Adrenal gland (tissue), 12 donors: ENCODE results near the gene PSMG3. TPM values are rescaled to one million over a fixed set of nuclear protein-coding genes. Genes with fewer than 3 reads are reported as not detected.

Experiments
- DNase-seq, 7 donors: peaks; one replicate each; pipeline ENCODE4 v3.0.0-alpha.2; 2019 to 2020
- H3K27ac ChIP-seq, 5 donors: fragments of 200-600 bp; sonication (generic) in 4 of 5; 1 replicate in 3 of 5; 2 replicates in 2 of 5; pipeline versions ENCODE4 v1.5.1 to v1.8.0; 2016 to 2020; ENCODE audit warnings: mild to moderate bottlenecking in 1 of 5
- H3K27me3 ChIP-seq: fragments of 200-600 bp; 2 replicates; pipeline ENCODE4 v1.8.0; 2021
- H3K36me3 ChIP-seq, 2 donors: fragments of 200-600 bp; replicated peaks in 1 of 2; 1 replicate in 1 of 2; 2 replicates in 1 of 2; pipeline versions ENCODE4 v1.5.1 to v1.8.0; 2018 to 2022
- H3K4me1 ChIP-seq, 2 donors: fragments of 200-600 bp; replicated peaks in 1 of 2; 1 replicate in 1 of 2; 2 replicates in 1 of 2; pipeline versions ENCODE4 v1.5.1 to v1.8.0; 2018 to 2021
- H3K4me3 ChIP-seq, 4 donors: fragments of 200-600 bp; sonication (generic) in 3 of 4; one replicate each; pipeline ENCODE4 v1.5.1; 2016 to 2018
- H3K9me3 ChIP-seq, 3 donors: fragments of 200-600 bp; sonication (generic) in 1 of 3; replicated peaks in 1 of 3; 1 replicate in 2 of 3; 2 replicates in 1 of 3; pipeline versions ENCODE4 v1.5.1 to v1.8.0; 2016 to 2021
- CTCF ChIP-seq, 6 experiments: fragments of 450-650 bp in 4 of 6; fragments of 200-600 bp in 2 of 6; sonication (generic) in 1 of 6; IDR thresholded peaks; 1 replicate in 5 of 6; 2 replicates in 1 of 6; pipeline versions ENCODE4 v1.5.1 to v1.8.0; 2016 to 2021; ENCODE audit warnings: antibody characterized with exemption in 6 of 6, mild to moderate bottlenecking in 2 of 6, moderate library complexity in 1 of 6
- POLR2A ChIP-seq, 2 donors: fragments of 450-650 bp; IDR thresholded peaks; one replicate each; pipeline ENCODE4 v1.6.1; 2017; ENCODE audit warnings: antibody characterized with exemption in 2 of 2, mild to moderate bottlenecking in 2 of 2, moderate library complexity in 1 of 2
- whole genome bisulfite sequencing, 4 donors: extraction: QIAGEN DNeasy Blood & Tissue Kit in 2 of 4; methylation state at CpG; one replicate each; pipeline versions ENCODE4 v1.1.5 to v1.1.7; 2013 to 2017; 5-methylcytosine and 5-hydroxymethylcytosine counted together
- intact Hi-C, 2 donors: fragments of 100-400 bp; cut with DNase I; formaldehyde crosslinking; loops; one replicate each; pipeline versions ENCODE4 v1.14.1 to v1.15.0; 2022 to 2023
- polyA plus RNA-seq, 3 donors: library from polyadenylated mRNA; stranded (reverse); fragments of 200-250 nt in 2 of 3; fragments of 350-450 nt in 1 of 3; fragmentation: Illumina TruSeq in 1 of 3; extraction: RNeasy Lipid Tissue Mini Kit (QIAGEN cat#74804) in 1 of 3; gene quantifications; one replicate each; pipeline ENCODE4 v1.2.3, GENCODE V29; 2013 to 2014
- total RNA-seq, 9 donors: library from RNA; depleted of rRNA in 4 of 9; stranded (reverse); fragments of >200 nt in 4 of 9; fragments of 120-200 nt in 1 of 9; fragmentation: NEBNext Ultra II Directional in 1 of 9; extraction: Animal tissue kit (Norgen Biotek cat#: 25700) in 1 of 9; gene quantifications; one replicate each; pipeline versions ENCODE4 v1.1.0 to v1.2.4, GENCODE V29; 2013 to 2023
- donor health status: healthy with polysubstance abuse.
- donor health status: Bipolar disorder and iron deficiency.
- donor health status: DM: yes; HTN: yes; CAD: no.
- donor health status: DM: no; HTN: no; CAD: no.
- donor health status: DM: no; HTN: no; CAD: no.
- donor health status: DM: yes; HTN: yes; CAD: no.

PSMG3 gene
- total and polyA plus RNA-seq, 12 donors, result 17.3 to 82.7 (median 34.8) TPM

- no peaks in the 10 kb centered on the region for H3K9me3 ChIP-seq
- no peaks in the 10 kb centered on the region for H3K36me3 ChIP-seq
- no peaks in the 10 kb centered on the region for H3K4me1 ChIP-seq
- intact Hi-C loops, result no loop called here
- no peaks in the 10 kb centered on the region for H3K27me3 ChIP-seq
- no peak for DNase-seq
- no peak overlapping the region for H3K4me3 ChIP-seq
- no peak overlapping the region for H3K27ac ChIP-seq
- WGBS, 4 donors, result 76 to 81% (median 79%) methylated on average over 11 to 24 of the region's 24 CpGs
- no peak for TF ChIP-seq POLR2A (IDR thresholded peaks at IDR 0.05)
- TF ChIP-seq CTCF (IDR thresholded peaks at IDR 0.05), result no peak
Measured at GRCh38 chr7:1610013-1610677, 40.3 kb upstream of the PSMG3 start.

DNA sequence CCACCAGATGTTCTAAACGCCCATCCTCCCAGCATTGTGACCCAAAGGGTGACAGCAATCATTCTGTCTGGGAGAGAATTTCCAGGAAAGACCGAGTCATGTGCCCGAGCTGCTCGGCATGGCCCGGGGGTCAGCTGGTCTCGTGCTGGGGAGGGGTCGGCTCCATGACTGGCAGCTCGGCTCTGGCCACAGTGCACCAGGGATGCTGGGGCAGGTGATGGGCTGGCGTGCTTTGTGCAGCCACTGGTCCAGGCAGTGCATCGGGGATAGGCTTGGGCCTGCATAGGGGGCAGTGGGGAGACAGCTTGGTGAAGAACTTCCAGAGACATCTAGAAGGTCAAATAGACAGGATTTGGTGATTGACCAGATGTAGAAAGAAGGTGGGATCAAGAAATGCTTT is 39.2 kb upstream of the PSMG3 start:
- TF ChIP-seq CTCF (IDR thresholded peaks at IDR 0.05), result no peak
- TF ChIP-seq POLR2A (IDR thresholded peaks at IDR 0.05), result no peak
- H3K4me1 ChIP-seq, result no peaks in the 10 kb centered on the region
- no peaks in the 10 kb centered on the region for H3K27me3 ChIP-seq
- H3K36me3 ChIP-seq, result no peaks in the 10 kb centered on the region
- H3K9me3 ChIP-seq, result no peaks in the 10 kb centered on the region
- no peak overlapping the region for H3K27ac ChIP-seq
- DNase-seq, result no peak
- intact Hi-C loops, result no loop called here
- H3K4me3 ChIP-seq, result no peak overlapping the region
- 60 to 92% (median 77%) methylated on average over 4 to 10 of the region's 10 CpGs for WGBS, 4 donors

- DNase-seq, result no peak
- Histone ChIP-seq H3K27ac (no peak overlapping the region), H3K27me3 (no peaks in the 10 kb centered on the region), H3K9me3 (no peaks in the 10 kb centered on the region), H3K4me3 (no peak overlapping the region), H3K36me3 (no peaks in the 10 kb centered on the region), H3K4me1 (no peaks in the 10 kb centered on the region)
- intact Hi-C loops, result no loop called here
- 81 to 94% (median 89%) methylated on average over 4 to 8 of the region's 8 CpGs for WGBS, 4 donors
- no peak for TF ChIP-seq POLR2A (IDR thresholded peaks at IDR 0.05)
- TF ChIP-seq CTCF (IDR thresholded peaks at IDR 0.05), result no peak
Measured at GRCh38 chr7:1608318-1608717, 38.5 kb upstream of the PSMG3 start.

- Histone ChIP-seq H3K36me3 (no peaks in the 10 kb centered on the region), H3K27ac (no peak overlapping the region), H3K4me1 (no peaks in the 10 kb centered on the region), H3K27me3 (no peaks in the 10 kb centered on the region), H3K9me3 (no peaks in the 10 kb centered on the region), H3K4me3 (no peak overlapping the region)
- 50 to 53% (median 53%) methylated on average over 2 to 10 of the region's 10 CpGs for WGBS, 4 donors
- peak in 4 of 7 donors; percentile 21 to 38 (median 24) for DNase-seq
- intact Hi-C loops, result no loop called here
- TF ChIP-seq CTCF (IDR thresholded peaks at IDR 0.05) (no peak), POLR2A (IDR thresholded peaks at IDR 0.05) (no peak)
Measured at GRCh38 chr7:1607696-1608095, 37.9 kb upstream of the PSMG3 start.
